ENCODE results near the gene CNPY2.
A peak's percentile ranks its signal among the peaks of the same experiment; 100 is the strongest.

The CNPY2 gene

GRCh38 chr12:56315622-56316473, at the start of gene CNPY2:
CNPY2 (minus strand) TSS chr12:56315988; CDS start chr12:56315217, 771 bp downstream.
- TF ChIP-seq CTCF (IDR thresholded peaks at IDR 0.05; ENCODE audit: borderline replicate concordance, insufficient read depth, low read depth, low read length) = 0 out of 2 replicates have a peak, but pooled peaks have one; percentile 17
- H3K4me3 ChIP-seq (ENCODE audit: low read depth, low read length) = peak within 1 kb of the TSS; percentile 92

- TF ChIP-seq CTCF (IDR thresholded peaks at IDR 0.05; ENCODE audit: borderline replicate concordance, insufficient read depth, low read depth, low read length) = no peak
- no peak within 1 kb of the TSS for H3K4me3 ChIP-seq (ENCODE audit: low read depth, low read length)
These were observed 46.6 kb upstream of the CNPY2 start, which contains the start of gene APOF for GRCh38 chr12:56362130-56363059. APOF (minus strand) TSS chr12:56362857; CDS start chr12:56362745, 112 bp downstream.

- TF ChIP-seq CTCF (IDR thresholded peaks at IDR 0.05; ENCODE audit: borderline replicate concordance, insufficient read depth, low read depth, low read length) = no peak
These were observed 45.8 kb upstream of the CNPY2 start for GRCh38 chr12:56361487-56362129.

GRCh38 chr12:56359851-56360767, 44.3 kb upstream of the CNPY2 start, which contains the start of gene STAT2:
STAT2 (minus strand) TSS chr12:56360107; CDS start chr12:56356571, 3,536 bp downstream.
- TF ChIP-seq CTCF (IDR thresholded peaks at IDR 0.05; ENCODE audit: borderline replicate concordance, insufficient read depth, low read depth, low read length) = no peak

More at GRCh38 chr12:56361487-56362129, 45.8 kb upstream of the CNPY2 start:
- H3K4me3 ChIP-seq (ENCODE audit: low read depth, low read length) = no peak overlapping the region

GRCh38 chr12:56358836-56359532, 43.2 kb upstream of the CNPY2 start:
- H3K4me3 ChIP-seq (ENCODE audit: low read depth, low read length) = peak overlapping the region; percentile 88
- TF ChIP-seq CTCF (IDR thresholded peaks at IDR 0.05; ENCODE audit: borderline replicate concordance, insufficient read depth, low read depth, low read length) = no peak

More at GRCh38 chr12:56359851-56360767, 44.3 kb upstream of the CNPY2 start, which contains the start of gene STAT2:
- H3K4me3 ChIP-seq (ENCODE audit: low read depth, low read length) = peak within 1 kb of the TSS; percentile 88

Data from GM12875 (cell line).